Endothelial cell of umbilical vein (primary cell): ENCODE measurements around the gene KIF25. TPM values are rescaled to one million over a fixed set of nuclear protein-coding genes. Genes with fewer than 3 reads are reported as not detected.

ENCODE experiments used
- BruUV-seq: library from RNA; stranded (reverse); fragments of 400-500 nt; replicated peaks from 2 replicates; lab custom pipeline; 2021; lab: Mats Ljungman, UMichigan
- CTCF ChIA-PET: fragments of 300-600, 350-600 bp; sonication (Branson Sonifier 250); formaldehyde crosslinking; loops from one replicate; lab custom pipeline; 2021; ENCODE audit warnings: antibody characterized with exemption, inconsistent platforms; lab: Charles Lee
- POLR2A ChIA-PET: fragments of 300-600, 350-600 bp; sonication (Branson Sonifier 250); formaldehyde crosslinking; loops from one replicate; lab custom pipeline; 2021; ENCODE audit warnings: antibody characterized with exemption, inconsistent platforms; lab: Charles Lee
- DNase-seq: peaks from one replicate; pipeline ENCODE4 v3.0.0-alpha.2; 2011; ENCODE audit warnings: low read depth, low spot score
- FAIRE-seq: peaks from 2 replicates; lab custom pipeline; 2011; peaks lifted over from hg19 to GRCh38; lab: Jason Lieb, UNC
- H2AFZ ChIP-seq: 2 replicates; pipeline ENCODE4 v1.6.0; 2012; ENCODE audit warnings: low read depth, low read length, control low read depth, inconsistent platforms
- H3K27ac ChIP-seq: 2 replicates; pipeline ENCODE4 v1.5.1; 2011; ENCODE audit warnings: low read depth, mild to moderate bottlenecking, control low read depth, low read length, moderate library complexity; ENCODE audit not compliant: insufficient read depth
- H3K27me3 ChIP-seq, 2 experiments: 2 replicates each; pipeline versions ENCODE4 v1.6.0 to v1.6.1; 2011; ENCODE audit warnings: low read length in 2 of 2, mixed read lengths in 1 of 2; ENCODE audit not compliant: control insufficient read depth in 2 of 2, insufficient read depth in 2 of 2
- H3K36me3 ChIP-seq, 2 experiments: 2 replicates in 1 of 2; 3 replicates in 1 of 2; pipeline ENCODE4 v1.5.1; 2011; ENCODE audit warnings: low read length in 2 of 2, mild to moderate bottlenecking in 1 of 2, moderate library complexity in 1 of 2; ENCODE audit not compliant: control insufficient read depth in 2 of 2, insufficient read depth in 2 of 2; ENCODE audit errors: extremely low read depth in 1 of 2
- H3K4me1 ChIP-seq: 3 replicates; pipeline ENCODE4 v1.5.1; 2011; ENCODE audit warnings: mild to moderate bottlenecking, low read length; ENCODE audit not compliant: control insufficient read depth, insufficient read depth; ENCODE audit errors: extremely low read depth
- H3K4me2 ChIP-seq: 2 replicates; pipeline ENCODE4 v1.6.1; 2011; ENCODE audit warnings: low read length, control low read depth, mixed read lengths; ENCODE audit not compliant: insufficient read depth
- H3K4me3 ChIP-seq, 3 experiments: fragments of 200-600 bp in 1 of 3; sonication (generic), shearing (Covaris generic) in 1 of 3; replicated peaks in 1 of 3; 2 replicates each; pipeline ENCODE4 v1.5.1; 2011 to 2016; ENCODE audit warnings: control low read depth in 3 of 3, low read length in 3 of 3, mild to moderate bottlenecking in 2 of 3, inconsistent platforms in 1 of 3, low read depth in 1 of 3, moderate library complexity in 1 of 3; ENCODE audit not compliant: insufficient read depth in 1 of 3
- H3K79me2 ChIP-seq: 2 replicates; pipeline ENCODE4 v1.6.0; 2012; ENCODE audit warnings: low read length, inconsistent platforms; ENCODE audit not compliant: control insufficient read depth, insufficient read depth
- H3K9ac ChIP-seq: replicated peaks from 2 replicates; pipeline ENCODE3; 2011; ENCODE audit warnings: low read length, control low read depth; ENCODE audit not compliant: insufficient read depth; ENCODE audit errors: extremely low read depth
- H3K9me1 ChIP-seq: replicated peaks from 3 replicates; pipeline ENCODE4 v1.6.0; 2011; ENCODE audit warnings: mild to moderate bottlenecking, low read length; ENCODE audit not compliant: control insufficient read depth, insufficient read depth; ENCODE audit errors: extremely low read depth
- H3K9me3 ChIP-seq: replicated peaks from 2 replicates; pipeline ENCODE4 v1.5.1; 2012; ENCODE audit warnings: low read length, inconsistent platforms; ENCODE audit not compliant: control insufficient read depth, insufficient read depth
- H4K20me1 ChIP-seq: replicated peaks from 2 replicates; pipeline ENCODE3; 2011; ENCODE audit warnings: mild to moderate bottlenecking, low read length; ENCODE audit not compliant: control insufficient read depth, insufficient read depth; ENCODE audit errors: extremely low read depth
- CTCF ChIP-seq, 2 donors: IDR thresholded peaks; 1 replicate in 1 of 2; 2 replicates in 1 of 2; pipeline ENCODE4 v1.5.1; 2011; ENCODE audit warnings: low read length in 2 of 2, mild to moderate bottlenecking in 2 of 2, moderate library complexity in 2 of 2, control low read depth in 1 of 2, inconsistent platforms in 1 of 2, low read depth in 1 of 2; ENCODE audit not compliant: insufficient read depth in 1 of 2; ENCODE audit errors: extremely low read depth in 1 of 2
- EZH2 ChIP-seq: IDR thresholded peaks from 2 replicates; pipeline ENCODE4 v1.6.1; 2012; ENCODE audit warnings: borderline replicate concordance, low read depth, mild to moderate bottlenecking, moderate library complexity, low read length, inconsistent platforms; ENCODE audit not compliant: severe bottlenecking
- FOS ChIP-seq: IDR thresholded peaks from 2 replicates; pipeline ENCODE4 v1.6.1; 2011; ENCODE audit warnings: mild to moderate bottlenecking, low read length, moderate library complexity, borderline replicate concordance; ENCODE audit not compliant: insufficient read depth
- GATA2 ChIP-seq: IDR thresholded peaks from 2 replicates; pipeline ENCODE4 v1.7.0; 2011; ENCODE audit warnings: low read depth, mild to moderate bottlenecking, moderate library complexity, mixed read lengths, low read length; ENCODE audit not compliant: insufficient read length, insufficient read depth
- JUN ChIP-seq: IDR thresholded peaks from 2 replicates; pipeline ENCODE4 v1.6.1; 2011; ENCODE audit warnings: borderline replicate concordance, low read depth; ENCODE audit not compliant: insufficient read length, insufficient read depth
- MAX ChIP-seq: IDR thresholded peaks from 2 replicates; pipeline ENCODE4 v1.6.1; 2011; ENCODE audit not compliant: insufficient read depth, insufficient read length
- MYC ChIP-seq: IDR thresholded peaks from one replicate; pipeline ENCODE4 v1.6.1; 2011; ENCODE audit warnings: mild to moderate bottlenecking, low read depth, low read length
- POLR2A ChIP-seq: IDR thresholded peaks from 2 replicates; pipeline ENCODE4 v1.6.1; 2012; ENCODE audit warnings: low read depth, mild to moderate bottlenecking, control low read depth, low read length
- POLR2AphosphoS5 ChIP-seq: IDR thresholded peaks from 2 replicates; pipeline ENCODE4 v1.6.1; 2012; ENCODE audit warnings: low read depth, mild to moderate bottlenecking, control low read depth, low read length, moderate library complexity; ENCODE audit not compliant: insufficient read depth
- dilution Hi-C: fragments of 300-500 bp; cut with MboI; formaldehyde crosslinking; loops from one replicate; pipeline ENCODE4 v1.15.0; 2019; ENCODE audit warnings: low sequenced_read_pairs; ENCODE audit not compliant: extremely low pct_ligation_motif_present
- intact Hi-C: fragments of 100-400 bp; cut with micrococcal nuclease; formaldehyde crosslinking; loops from one replicate; pipeline ENCODE4 v1.10.0; 2022
- polyA plus RNA-seq, 4 experiments: library from polyadenylated mRNA; depleted of rRNA in 3 of 4; stranded (reverse) in 3 of 4; unstranded in 1 of 4; fragments of >200 nt; gene quantifications; 2 replicates each; pipeline versions ENCODE4 v1.2.1 to v1.2.3, GENCODE V29; 2011 to 2012; ENCODE audit warnings: missing spikeins in 1 of 4
- total RNA-seq: library from RNA; stranded (reverse); gene quantifications from 2 replicates; pipeline ENCODE4 v1.2.3, GENCODE V29; 2021

The KIF25 gene
- total and polyA plus RNA-seq, 2 donors (not counting 3 experiments of a cell fraction or from before 2014, with no cell fraction given): not detected

- POLR2A ChIA-PET: no interaction called here
- H3K4me2 ChIP-seq: no peak overlapping the region
Observed at GRCh38 chr6:168004945-168005344, 7.5 kb downstream of the KIF25 start.

More at GRCh38 chr6:168004945-168005344, 7.5 kb downstream of the KIF25 start:
- CTCF ChIA-PET: no interaction called here
- Histone ChIP-seq H3K9ac (no peak overlapping the region), H3K27me3 (no peaks in the 10 kb centered on the region), H3K4me1 (peaks cover 27% of the 10 kb centered on the region), H3K4me3 (no peak overlapping the region), H3K27ac (no peak overlapping the region), H3K79me2 (no peaks in the 10 kb centered on the region), H3K9me1 (no peaks in the 10 kb centered on the region), H4K20me1 (no peaks in the 10 kb centered on the region), H2AFZ (no peak overlapping the region), H3K9me3 (no peaks in the 10 kb centered on the region), H3K36me3 (no peaks in the 10 kb centered on the region)
- FAIRE-seq: no peak
- intact Hi-C loops: no loop called here
- TF ChIP-seq JUN (no peak), GATA2 (no peak), EZH2 (no peak), POLR2A (no peak), CTCF (IDR thresholded peaks at IDR 0.05; ENCODE audit: extremely low read depth in 1 of 2, insufficient read depth in 1 of 2, low read depth in 1 of 2, low read length in 2 of 2) (no peak), MAX (no peak), MYC (no peak), FOS (no peak), POLR2AphosphoS5 (no peak)
- no peak for DNase-seq
- BruUV-seq: no TSS peak
- dilution Hi-C loops: no loop called here
